HFFc6 (cell line): ENCODE data around the gene SIAH1. TPM values are rescaled to one million over a fixed set of nuclear protein-coding genes. Genes with fewer than 3 reads are reported as not detected.
"Not testable (repeated sequence)": the region's sequence is repeated elsewhere in the genome, so short reads cannot be mapped to it uniquely, and the experiment has no call there.

ENCODE experiments used
- DNase-seq: peaks from one replicate; pipeline ENCODE4 v3.0.0-alpha.2; 2018
- H3K27ac Mint-ChIP-seq: 2 replicates; pipeline ENCODE4 v1.8.0; 2020; ENCODE audit warnings: mild to moderate bottlenecking, mixed read lengths
- H3K27me3 Mint-ChIP-seq: 2 replicates; pipeline ENCODE4 v1.8.0; 2021; ENCODE audit warnings: mild to moderate bottlenecking, moderate library complexity, mixed read lengths; ENCODE audit not compliant: insufficient read depth
- H3K36me3 Mint-ChIP-seq: 2 replicates; pipeline ENCODE4 v1.8.0; 2021; ENCODE audit warnings: low read depth, mixed read lengths
- H3K4me1 Mint-ChIP-seq: 2 replicates; pipeline ENCODE4 v1.8.0; 2020; ENCODE audit warnings: low read depth, mixed read lengths
- H3K4me3 Mint-ChIP-seq: 2 replicates; pipeline ENCODE4 v1.8.0; 2020; ENCODE audit warnings: mild to moderate bottlenecking, moderate library complexity, mixed read lengths
- H3K9me3 Mint-ChIP-seq: 2 replicates; pipeline ENCODE4 v1.8.0; 2020; ENCODE audit warnings: mild to moderate bottlenecking, mixed read lengths
- total RNA-seq, 6 experiments: library from RNA; stranded (reverse); fragmentation: NEBNext Ultra II Directional; extraction: Animal tissue kit (Norgen Biotek cat#: 25700); gene quantifications; 2 replicates in 1 of 6; 3 replicates in 5 of 6; pipeline ENCODE4 v1.2.3, GENCODE V29; 2021
- TF ChIP-seq, protein P1 (sequence below): fragments of 200-600 bp; sonication (generic); IDR thresholded peaks from 2 replicates; pipeline ENCODE4 v1.5.0; 2021; ENCODE audit warnings: antibody characterized with exemption, mild to moderate bottlenecking

The SIAH1 gene
- total RNA-seq, 6 experiments from 2014 or later = 8.8 to 11.9 (median 10.2) TPM

DNA sequence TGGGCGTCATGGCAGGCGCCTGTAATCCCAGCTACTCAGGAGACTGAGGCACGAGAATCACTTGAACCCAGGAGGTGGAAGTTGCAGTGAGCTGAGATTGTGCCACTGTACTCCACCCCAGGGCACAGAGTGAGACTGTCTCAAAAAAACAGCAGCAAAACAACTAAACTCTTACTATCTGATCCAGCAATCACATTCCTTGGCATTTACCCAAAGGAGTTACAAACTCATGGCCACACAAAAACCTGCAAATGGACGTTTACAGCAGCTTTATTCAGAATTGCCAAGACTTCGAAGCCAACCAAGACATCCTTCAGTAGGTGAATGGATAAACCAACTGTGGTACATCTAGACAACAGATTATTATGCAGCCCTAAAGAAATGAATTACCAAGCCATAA, 4.0 kb downstream of the SIAH1 start:
- Mint-ChIP-seq H3K4me3 (no peak overlapping the region), H3K4me1 (peaks cover 57% of the 10 kb centered on the region), H3K9me3 (no peaks in the 10 kb centered on the region), H3K27me3 (no peaks in the 10 kb centered on the region; the same call in 1 of the 2 replicates), H3K27ac (no peak overlapping the region; the same call in 1 of the 2 replicates), H3K36me3 (no peaks in the 10 kb centered on the region)
- DNase-seq = no peak
- TF ChIP-seq, protein P1, sequence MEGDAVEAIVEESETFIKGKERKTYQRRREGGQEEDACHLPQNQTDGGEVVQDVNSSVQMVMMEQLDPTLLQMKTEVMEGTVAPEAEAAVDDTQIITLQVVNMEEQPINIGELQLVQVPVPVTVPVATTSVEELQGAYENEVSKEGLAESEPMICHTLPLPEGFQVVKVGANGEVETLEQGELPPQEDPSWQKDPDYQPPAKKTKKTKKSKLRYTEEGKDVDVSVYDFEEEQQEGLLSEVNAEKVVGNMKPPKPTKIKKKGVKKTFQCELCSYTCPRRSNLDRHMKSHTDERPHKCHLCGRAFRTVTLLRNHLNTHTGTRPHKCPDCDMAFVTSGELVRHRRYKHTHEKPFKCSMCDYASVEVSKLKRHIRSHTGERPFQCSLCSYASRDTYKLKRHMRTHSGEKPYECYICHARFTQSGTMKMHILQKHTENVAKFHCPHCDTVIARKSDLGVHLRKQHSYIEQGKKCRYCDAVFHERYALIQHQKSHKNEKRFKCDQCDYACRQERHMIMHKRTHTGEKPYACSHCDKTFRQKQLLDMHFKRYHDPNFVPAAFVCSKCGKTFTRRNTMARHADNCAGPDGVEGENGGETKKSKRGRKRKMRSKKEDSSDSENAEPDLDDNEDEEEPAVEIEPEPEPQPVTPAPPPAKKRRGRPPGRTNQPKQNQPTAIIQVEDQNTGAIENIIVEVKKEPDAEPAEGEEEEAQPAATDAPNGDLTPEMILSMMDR = no peak

DNA sequence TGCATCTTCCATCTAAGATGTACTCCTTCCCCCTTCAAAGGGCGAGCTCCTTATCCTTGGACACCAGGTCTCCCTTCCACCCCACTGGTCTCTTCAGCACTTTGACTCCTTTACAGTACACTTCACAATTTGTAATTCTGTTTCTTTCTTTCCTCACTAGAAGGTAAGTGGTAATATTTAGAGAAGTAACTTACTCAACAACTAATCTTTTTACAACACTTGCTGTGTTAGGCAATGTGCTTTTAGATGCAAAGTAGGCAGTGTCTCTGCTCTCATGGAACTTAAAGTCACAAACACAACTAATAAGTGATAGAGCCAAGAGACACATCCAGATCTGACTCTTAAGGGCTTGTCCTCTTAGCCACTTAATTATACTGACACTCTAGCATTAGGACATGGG, 6.4 kb downstream of the SIAH1 start:
- peak overlapping the region; percentile 10; the same call in 1 of the 2 replicates for H3K27ac Mint-ChIP-seq
- DNase-seq = no peak
- no peaks in the 10 kb centered on the region; the same call in 1 of the 2 replicates for H3K27me3 Mint-ChIP-seq
- no peak overlapping the region for H3K4me3 Mint-ChIP-seq
- H3K36me3 Mint-ChIP-seq = no peaks in the 10 kb centered on the region
- TF ChIP-seq, protein P1 = no peak
- no peaks in the 10 kb centered on the region for H3K9me3 Mint-ChIP-seq
- H3K4me1 Mint-ChIP-seq = peaks cover 56% of the 10 kb centered on the region

DNA sequence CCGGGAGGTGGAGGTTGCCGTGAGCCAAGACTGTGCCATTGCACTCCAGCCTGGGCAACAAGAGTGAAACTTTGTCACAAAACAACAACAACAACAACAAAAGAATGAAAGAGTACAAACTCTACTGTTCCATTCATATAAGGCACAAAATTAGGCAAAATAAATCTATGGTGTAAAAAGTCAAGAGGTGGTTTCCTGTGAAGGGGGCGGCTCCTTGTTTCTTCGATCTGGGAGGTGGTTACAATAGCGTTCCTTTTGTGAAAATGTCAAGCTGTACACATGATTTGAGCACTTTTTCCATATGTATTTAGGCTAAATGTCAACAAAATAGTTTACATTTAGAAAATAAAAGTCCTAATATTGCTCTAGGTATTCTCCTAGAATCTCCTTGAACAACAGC, 6.9 kb downstream of the SIAH1 start:
- Mint-ChIP-seq H3K36me3 (no peaks in the 10 kb centered on the region), H3K4me1 (peaks cover 51% of the 10 kb centered on the region), H3K27ac (no peak overlapping the region), H3K9me3 (no peaks in the 10 kb centered on the region), H3K4me3 (no peak overlapping the region), H3K27me3 (no peaks in the 10 kb centered on the region; the same call in 1 of the 2 replicates)
- TF ChIP-seq, protein P1 = no peak
- no peak for DNase-seq

DNA sequence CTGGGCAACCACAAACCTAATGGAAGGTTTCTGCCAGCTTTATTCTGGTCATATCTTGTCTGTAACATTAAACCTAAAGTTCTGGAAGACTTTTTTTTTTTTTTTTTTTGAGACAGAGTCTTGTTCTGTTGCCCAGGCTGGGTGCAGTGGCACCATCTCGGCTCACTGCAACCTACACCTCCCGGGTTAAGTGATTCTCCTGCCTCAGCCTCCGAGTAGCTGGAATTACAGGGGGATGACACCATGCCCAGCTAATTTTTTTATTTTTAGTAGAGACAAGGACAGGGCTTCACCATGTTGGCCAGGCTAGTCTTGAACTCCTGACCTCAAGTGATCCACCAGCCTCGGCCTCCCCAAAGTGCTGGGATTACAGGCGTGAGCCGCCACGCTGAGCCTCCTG, 7.9 kb downstream of the SIAH1 start:
- H3K9me3 Mint-ChIP-seq, H3K36me3 Mint-ChIP-seq, DNase-seq, H3K4me3 Mint-ChIP-seq, H3K27me3 Mint-ChIP-seq, H3K27ac Mint-ChIP-seq: not testable (repeated sequence)
- H3K4me1 Mint-ChIP-seq = peaks cover 43% of the 10 kb centered on the region

DNA sequence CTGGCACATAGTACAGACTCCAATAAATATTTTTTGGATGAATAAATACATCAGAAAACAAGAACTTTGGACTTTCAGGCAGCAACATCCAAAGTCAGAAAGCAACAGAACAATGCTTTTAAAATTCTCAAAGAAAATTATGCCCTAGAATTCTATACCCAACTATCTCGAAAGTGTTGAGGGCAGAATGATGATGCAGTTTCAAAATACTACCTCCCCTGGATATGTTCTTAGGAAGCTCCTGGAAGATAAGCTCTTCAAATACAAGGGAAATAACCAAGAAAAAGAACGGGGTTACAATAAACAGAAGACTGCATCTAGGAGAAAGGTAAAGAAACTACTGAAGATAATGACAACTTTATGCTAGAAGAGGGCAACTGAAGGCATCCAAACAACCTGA, 11.0 kb downstream of the SIAH1 start:
- Mint-ChIP-seq H3K9me3 (no peaks in the 10 kb centered on the region), H3K4me3 (no peak overlapping the region), H3K27ac (no peak overlapping the region), H3K4me1 (peaks cover 43% of the 10 kb centered on the region), H3K36me3 (no peaks in the 10 kb centered on the region), H3K27me3 (no peaks in the 10 kb centered on the region; the same call in 1 of the 2 replicates)
- DNase-seq = no peak
- TF ChIP-seq, protein P1 = no peak

DNA sequence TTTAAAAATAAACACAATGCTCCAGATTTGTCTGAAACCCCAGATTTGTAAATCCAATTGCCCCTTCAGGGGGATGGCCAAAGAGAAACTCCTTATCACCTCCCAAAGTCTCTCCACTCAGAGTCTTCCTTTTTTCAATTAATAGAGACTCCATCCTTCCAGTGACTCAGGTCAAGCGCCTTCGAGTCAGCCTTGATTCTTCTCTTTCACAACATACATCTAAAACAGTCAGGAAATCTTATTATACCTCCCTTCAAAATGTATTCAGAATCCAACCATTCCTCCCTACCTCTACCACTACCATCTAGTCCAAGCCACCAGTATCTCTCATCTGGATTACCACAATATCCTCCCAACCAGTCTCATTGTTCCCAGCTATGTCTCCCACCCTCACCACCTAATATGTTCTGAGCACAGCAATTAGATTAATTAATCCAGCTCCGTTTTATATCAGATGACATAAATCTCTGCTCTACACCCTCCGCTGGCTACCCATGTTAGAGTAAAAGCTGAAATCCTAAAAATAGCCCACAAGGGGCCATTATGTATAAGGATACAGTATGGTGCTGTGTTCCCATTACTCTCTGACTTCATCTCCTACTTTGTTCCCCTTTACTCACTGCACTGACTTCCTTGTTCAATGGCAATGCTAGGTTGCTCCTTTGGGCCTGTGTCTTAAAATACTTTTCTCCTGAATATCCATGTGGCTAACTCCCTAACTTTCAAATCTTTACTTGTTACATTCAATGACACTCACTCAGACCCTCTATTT, 11.8 kb downstream of the SIAH1 start:
- Mint-ChIP-seq H3K27ac (no peak overlapping the region), H3K4me3 (no peak overlapping the region), H3K4me1 (peaks cover 34% of the 10 kb centered on the region), H3K9me3 (no peaks in the 10 kb centered on the region), H3K36me3 (no peaks in the 10 kb centered on the region), H3K27me3 (no peaks in the 10 kb centered on the region; the same call in 1 of the 2 replicates)
- TF ChIP-seq, protein P1 = no peak
- no peak for DNase-seq
